NCI-H1694 (cell line): ENCODE measurements around the gene SEMA4D.

ENCODE experiments used
- DNase-seq: peaks from one replicate; lab custom pipeline; 2025; lab: John Stamatoyannopoulos, UW

The SEMA4D gene

GRCh38 chr9:89444274-89444673 lies 53.6 kb downstream of the SEMA4D start:
- DNase-seq = no peak

GRCh38 chr9:89442981-89443814 lies 54.7 kb downstream of the SEMA4D start:
- DNase-seq = no peak

DNA sequence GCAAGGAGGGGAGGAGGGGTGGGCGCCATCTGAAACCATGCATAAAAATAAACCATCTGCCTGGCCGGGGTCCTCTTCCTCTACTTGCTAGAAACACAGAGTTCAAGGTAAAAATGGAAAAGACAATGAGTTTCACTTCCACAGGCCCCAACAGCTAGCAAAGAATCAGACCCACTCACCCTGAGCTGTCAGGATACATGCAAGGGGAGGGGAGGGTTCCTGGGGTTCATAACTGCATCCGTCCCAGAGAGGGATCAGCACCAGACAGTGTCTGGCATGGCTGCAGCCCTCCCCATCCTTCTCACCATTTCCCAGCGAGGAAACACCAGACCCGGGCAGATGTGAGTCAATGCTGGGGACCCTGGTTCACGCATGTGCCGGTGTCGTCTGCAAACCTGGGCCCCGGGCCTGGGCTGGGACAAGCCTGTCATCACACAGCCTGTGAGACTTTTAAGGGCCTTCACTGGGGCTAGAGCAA lies 55.4 kb downstream of the SEMA4D start:
- no peak for DNase-seq

DNA sequence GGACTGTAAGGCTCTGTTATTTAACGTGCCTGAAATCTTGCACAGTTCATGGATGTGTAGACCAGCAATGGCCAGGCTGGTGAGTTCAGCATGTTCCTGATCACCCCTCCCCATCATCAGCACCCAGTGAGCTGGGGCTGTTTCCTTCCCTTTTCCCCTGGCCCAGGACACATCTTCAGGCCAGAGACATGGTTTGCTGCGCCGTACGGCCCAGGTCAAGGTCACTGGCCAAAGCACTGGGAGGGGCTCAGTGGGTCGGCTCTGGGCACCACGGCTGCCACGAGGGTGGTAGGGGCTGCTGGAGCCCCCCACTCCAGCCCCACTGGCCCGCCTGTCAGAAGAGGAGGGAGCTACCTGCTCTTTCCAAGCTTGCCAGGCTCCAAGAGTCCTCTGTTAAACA lies 55.9 kb downstream of the SEMA4D start:
- DNase-seq = no peak

GRCh38 chr9:89441655-89441970 lies 56.3 kb downstream of the SEMA4D start:
- DNase-seq = no peak

DNA sequence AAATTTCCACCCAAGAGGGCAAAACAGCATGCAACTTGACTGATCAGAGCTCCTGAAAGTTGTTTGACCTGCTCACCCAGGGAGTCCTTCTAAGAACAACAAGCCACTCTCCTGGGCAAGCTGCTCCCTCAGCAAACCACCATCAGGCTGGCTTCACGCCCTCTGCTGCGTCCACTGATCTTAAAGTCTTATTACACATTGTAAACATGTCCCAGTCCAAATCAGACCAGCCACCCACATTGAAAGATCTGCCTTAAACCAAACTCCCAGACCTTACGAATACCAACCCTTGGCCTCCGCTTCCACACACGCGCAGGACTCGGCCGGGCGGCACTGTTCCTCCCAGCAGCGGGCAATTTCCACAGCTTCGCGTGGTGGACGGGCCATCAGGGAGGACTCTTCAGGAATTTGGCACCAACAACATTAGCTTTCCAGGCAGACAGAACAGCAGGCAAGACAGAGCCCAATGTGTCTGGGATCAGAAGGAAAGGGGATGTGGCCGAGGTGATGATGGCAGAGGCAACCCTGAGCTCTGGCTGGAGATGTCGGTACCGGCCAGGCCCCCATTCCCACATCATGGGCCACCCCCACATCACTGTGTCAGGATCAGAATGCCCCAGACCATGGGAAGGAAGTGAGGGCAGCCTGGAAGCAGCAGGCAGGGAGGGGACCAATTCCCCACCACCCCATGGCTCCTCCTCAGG lies 56.8 kb downstream of the SEMA4D start:
- DNase-seq = no peak

GRCh38 chr9:89440548-89440947 lies 57.4 kb downstream of the SEMA4D start:
- no peak for DNase-seq

- DNase-seq = no peak
These were observed 57.9 kb downstream of the SEMA4D start for GRCh38 chr9:89440046-89440445.

GRCh38 chr9:89439571-89439970 lies 58.3 kb downstream of the SEMA4D start:
- no peak for DNase-seq

DNA sequence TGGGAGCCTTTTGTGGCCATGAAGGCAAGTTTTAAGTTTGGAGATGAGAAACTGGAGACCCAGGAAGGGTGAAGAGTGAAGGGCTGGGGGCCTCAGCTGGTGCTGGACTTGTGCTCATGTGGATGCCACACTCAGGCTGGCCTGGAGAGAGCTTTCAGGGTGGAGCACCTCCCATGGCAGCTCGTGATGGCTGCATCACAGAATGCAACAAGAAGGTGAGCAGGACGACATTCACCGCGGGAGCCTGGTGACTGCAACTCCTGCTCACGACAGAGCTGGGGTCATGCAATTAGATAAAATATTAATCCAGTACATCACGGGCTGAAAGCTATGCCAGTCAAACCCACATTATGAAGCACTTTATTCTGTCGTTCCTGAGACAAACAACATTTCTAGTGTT lies 59.7 kb downstream of the SEMA4D start:
- DNase-seq = no peak

DNA sequence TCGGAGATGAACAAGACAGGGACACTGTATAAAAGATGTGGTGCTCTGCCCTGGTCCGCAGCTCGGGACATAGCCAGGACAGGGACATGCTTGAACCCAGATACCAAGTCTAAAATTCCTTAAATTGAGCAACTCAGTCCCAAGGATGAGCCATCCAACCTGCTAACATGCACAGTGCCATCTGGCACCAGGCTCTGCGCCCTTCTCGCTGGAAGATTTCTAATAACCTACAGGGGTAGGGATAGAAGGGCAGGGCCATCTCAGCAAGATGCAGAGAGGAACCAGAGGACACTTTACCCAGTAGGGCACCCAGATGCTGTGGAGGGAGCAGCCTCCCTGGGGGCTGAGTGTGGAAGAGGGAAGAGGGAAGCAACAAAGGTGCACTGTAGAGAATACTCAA lies 60.1 kb downstream of the SEMA4D start:
- DNase-seq = no peak

DNA sequence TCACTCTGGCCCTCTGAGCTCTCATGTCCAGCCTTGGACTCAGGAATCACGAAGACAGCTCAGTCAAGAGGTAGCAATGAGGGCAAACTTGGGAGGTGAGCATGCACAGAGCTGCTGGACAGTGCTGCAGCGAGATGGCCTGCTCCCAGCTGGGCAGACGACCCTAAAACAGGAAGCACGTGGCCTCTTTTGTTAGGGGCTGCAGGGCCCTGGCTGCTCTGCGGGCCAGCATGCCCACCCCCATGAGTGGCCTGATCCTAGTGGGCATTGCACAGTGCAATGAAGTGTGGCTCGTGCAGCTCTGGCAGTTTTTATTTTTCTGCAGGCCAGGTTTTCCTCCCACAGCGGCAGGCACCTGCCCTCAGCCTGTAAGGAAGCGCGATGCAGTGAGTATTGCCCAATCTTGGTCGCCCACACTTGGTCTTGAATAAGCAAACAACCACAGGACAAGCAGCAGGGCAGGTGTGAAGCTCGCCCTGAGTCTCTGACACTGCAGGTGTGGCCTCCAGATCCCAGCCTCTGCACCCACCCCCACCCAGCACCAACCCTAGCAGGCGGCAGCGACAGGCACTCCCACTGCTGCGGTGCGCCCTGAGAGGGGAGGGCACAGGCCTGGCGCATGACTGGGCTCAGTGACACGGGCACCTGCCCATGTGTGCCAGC lies 60.8 kb downstream of the SEMA4D start:
- DNase-seq = no peak

GRCh38 chr9:89436326-89436725 lies 61.6 kb downstream of the SEMA4D start:
- no peak for DNase-seq

DNA sequence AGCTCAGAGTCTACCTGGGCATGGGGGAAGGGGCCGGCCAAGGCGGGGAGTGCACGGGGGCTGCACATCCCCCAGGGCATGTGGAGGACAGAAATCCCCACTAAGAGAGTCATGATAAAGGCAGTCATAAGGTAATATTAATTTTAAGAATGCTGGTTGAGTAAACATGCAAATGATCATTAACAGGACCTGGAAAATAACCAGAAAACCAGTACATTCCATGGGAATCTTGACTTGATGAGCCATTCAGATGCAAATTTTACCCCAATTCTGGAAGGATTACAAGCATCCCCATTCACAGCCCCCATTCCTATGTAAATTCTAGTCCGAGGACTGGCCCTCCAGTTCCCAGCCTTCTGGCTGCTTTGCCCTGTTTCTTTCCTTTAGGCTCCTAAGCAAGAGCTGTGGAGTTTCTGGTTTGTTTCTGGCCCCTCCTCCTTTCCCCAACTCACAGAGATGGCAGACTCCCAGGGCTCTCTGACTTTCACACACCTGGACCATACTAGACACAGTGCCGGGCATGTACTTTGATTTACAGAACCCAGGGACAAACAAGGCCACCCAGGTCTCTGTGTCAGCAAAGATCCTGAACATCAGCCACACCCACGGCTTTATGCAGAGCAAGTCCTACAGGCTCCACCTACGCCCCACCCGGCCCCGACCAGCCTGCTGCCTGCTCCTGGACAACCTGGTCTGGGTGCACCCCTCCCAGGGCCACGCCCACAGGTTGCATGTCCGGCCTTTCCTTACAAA lies 62.7 kb downstream of the SEMA4D start:
- DNase-seq = no peak

- DNase-seq = no peak
These were observed 63.3 kb downstream of the SEMA4D start for GRCh38 chr9:89434636-89435035.

GRCh38 chr9:89433826-89434225 lies 64.1 kb downstream of the SEMA4D start:
- DNase-seq = no peak

GRCh38 chr9:89432986-89433530 lies 64.9 kb downstream of the SEMA4D start:
- DNase-seq = no peak

DNA sequence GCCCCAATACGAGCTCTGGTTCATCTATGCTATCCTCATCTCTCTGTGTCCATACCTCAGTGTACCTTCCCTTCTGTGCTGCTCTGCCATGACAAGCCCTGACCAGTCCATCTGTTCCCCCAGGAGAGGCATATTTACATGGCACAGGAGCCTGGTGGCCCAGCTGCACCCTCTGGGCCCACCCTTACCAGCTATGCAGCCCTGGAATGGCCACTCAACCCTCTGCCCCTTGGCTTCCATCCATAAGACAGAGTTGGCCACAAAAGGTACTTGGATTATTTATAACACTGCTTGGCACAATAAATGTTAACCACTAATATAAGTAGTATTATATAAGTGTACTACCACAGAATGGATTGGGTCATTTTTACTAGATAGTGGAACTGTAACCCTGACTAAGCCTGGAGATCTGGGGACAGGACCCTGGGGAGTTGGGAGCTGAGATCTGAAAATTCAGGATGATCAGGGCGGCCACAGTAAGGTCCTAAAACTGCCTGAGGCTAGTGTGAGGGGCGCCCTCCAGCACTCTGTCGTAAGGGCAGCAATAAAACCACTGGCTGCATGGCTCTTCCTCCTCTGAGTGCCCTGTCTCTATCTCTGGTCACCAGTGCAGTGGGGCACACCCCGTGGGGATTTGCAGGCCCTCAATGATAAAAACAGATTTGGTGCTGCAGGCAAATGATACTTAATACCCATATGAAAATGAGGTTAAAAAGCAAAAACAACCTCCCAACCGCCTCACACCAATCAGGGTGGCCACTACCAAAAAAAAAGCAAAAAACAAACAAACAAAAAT lies 65.8 kb downstream of the SEMA4D start:
- DNase-seq = no peak

DNA sequence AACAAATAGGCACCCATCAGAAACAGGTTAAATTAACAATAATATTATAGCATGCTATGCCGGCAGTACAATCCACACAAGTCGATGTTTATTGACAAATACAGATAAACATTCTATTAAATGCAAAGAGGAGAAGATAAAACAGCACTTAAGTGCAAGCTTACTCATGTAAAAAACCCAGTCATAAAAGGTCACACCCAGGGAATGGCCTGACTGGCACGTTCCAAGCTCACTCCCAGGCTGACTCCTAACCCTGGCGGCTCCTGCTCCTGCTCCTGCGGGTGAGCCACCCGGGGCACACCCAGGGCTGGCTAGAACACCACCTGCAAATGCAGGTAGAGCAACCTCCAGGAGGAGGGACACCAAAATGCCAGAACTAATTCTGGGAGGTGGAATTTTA lies 66.9 kb downstream of the SEMA4D start:
- no peak for DNase-seq

- DNase-seq = no peak
These were observed 68.7 kb downstream of the SEMA4D start for GRCh38 chr9:89428901-89429890.
